A549 (cell line): Measurements from ENCODE around the gene PDE10A.

Source experiments
- CHD2 ChIP-seq: fragments of 150-350 bp; IDR thresholded peaks from 2 replicates; pipeline ENCODE4 v1.6.1; 2014; ENCODE audit warnings: low read length; ENCODE audit not compliant: partially characterized antibody
- CTCF ChIP-seq: fragments of >200 bp; sonication (Bioruptor Twin); formaldehyde crosslinking; IDR thresholded peaks from 3 replicates; pipeline ENCODE4 v1.5.1; 2016
- EHMT2 ChIP-seq: fragments of 200-600 bp; sonication (generic); IDR thresholded peaks from 2 replicates; pipeline ENCODE4 v1.6.1; 2016; ENCODE audit warnings: antibody characterized with exemption, low read depth, mild to moderate bottlenecking, moderate library complexity
- FOSL2 ChIP-seq, 2 experiments: fragments of 450-650 bp in 1 of 2; fragments of >200 bp in 1 of 2; sonication (Bioruptor Twin) in 1 of 2; formaldehyde crosslinking; IDR thresholded peaks; 2 replicates each; pipeline versions ENCODE4 v1.5.0 to v1.6.1; 2016 to 2020; ENCODE audit warnings: mild to moderate bottlenecking in 1 of 2, moderate library complexity in 1 of 2
- HMGXB4 ChIP-seq: fragments of 250-450 bp; sonication (Bioruptor Pico); IDR thresholded peaks from 2 replicates; pipeline ENCODE4 v1.5.0; 2021; ENCODE audit warnings: mild to moderate bottlenecking, moderate library complexity, borderline replicate concordance
- JUNB ChIP-seq: fragments of >200 bp; sonication (Bioruptor Twin); formaldehyde crosslinking; IDR thresholded peaks from 2 replicates; pipeline ENCODE4 v1.6.1; 2016
- NFE2L2 ChIP-seq: fragments of 150-350 bp; conservative IDR thresholded peaks from 2 replicates; pipeline ENCODE4 v1.6.1; 2014; ENCODE audit warnings: low read length
- POLR2A ChIP-seq: IDR thresholded peaks from 2 replicates; pipeline ENCODE4 v1.6.1; 2012; ENCODE audit warnings: mild to moderate bottlenecking, low read length
- POLR2AphosphoS2 ChIP-seq: conservative IDR thresholded peaks from 2 replicates; pipeline ENCODE4 v1.6.1; 2012; ENCODE audit warnings: low read length, improper control_type of control experiment, inconsistent platforms
- RCOR1 ChIP-seq: fragments of 150-350 bp; IDR thresholded peaks from 2 replicates; pipeline ENCODE4 v1.6.1; 2014; ENCODE audit warnings: antibody characterized with exemption, low read length, low read depth
- REST ChIP-seq: fragments of 200-600 bp; sonication (generic); IDR thresholded peaks from 2 replicates; pipeline ENCODE4 v1.6.1; 2016; ENCODE audit warnings: antibody characterized with exemption, mild to moderate bottlenecking, moderate library complexity
- USF2 ChIP-seq: fragments of 450-650 bp; IDR thresholded peaks from 2 replicates; pipeline ENCODE4 v1.6.1; 2014; ENCODE audit warnings: antibody characterized with exemption

- TF ChIP-seq USF2 (no peak), EHMT2 (no peak), POLR2AphosphoS2 (no peak), CTCF (no peak), POLR2A (no peak), JUNB (no peak), NFE2L2 (no peak), HMGXB4 (CRISPR knock-in tag) (no peak), REST (no peak), CHD2 (no peak), RCOR1 (no peak), FOSL2 (IDR thresholded peaks at IDR 0.05) (no peak), FOSL2 (CRISPR knock-in tag; IDR thresholded peaks at IDR 0.05) (no peak)
Measured at GRCh38 chr6:165508321-165508869, 154.6 kb downstream of the PDE10A start.
